Kidney (tissue), 14 donors: Measurements from ENCODE around the gene TCF19. TPM values are rescaled to one million over a fixed set of nuclear protein-coding genes. Genes with fewer than 3 reads are reported as not detected.
A peak's percentile ranks its signal among the peaks of the same experiment; 100 is the strongest.

ENCODE experiments used
- DNase-seq, 5 donors: peaks; one replicate each; pipeline ENCODE4 v3.0.0-alpha.2; 2013 to 2020
- FAIRE-seq: peaks from 2 replicates; lab custom pipeline; 2012; peaks lifted over from hg19 to GRCh38; lab: Jason Lieb, UNC
- H3K27ac ChIP-seq, 2 donors: one replicate each; pipeline ENCODE4 v1.7.0; 2013; ENCODE audit warnings: low read depth in 2 of 2, low read length in 2 of 2, inconsistent platforms in 1 of 2
- H3K27me3 ChIP-seq: one replicate; pipeline ENCODE4 v1.7.1; 2013; ENCODE audit warnings: low read length, inconsistent platforms; ENCODE audit not compliant: control insufficient read depth, insufficient read depth
- H3K36me3 ChIP-seq, 3 donors: one replicate each; pipeline versions ENCODE4 v1.7.0 to v1.7.1; 2013; ENCODE audit warnings: low read length in 3 of 3, control low read depth in 1 of 3, inconsistent platforms in 1 of 3; ENCODE audit not compliant: insufficient read depth in 3 of 3, control insufficient read depth in 2 of 3
- H3K4me1 ChIP-seq, 3 donors: one replicate each; pipeline versions ENCODE4 v1.7.0 to v1.7.1; 2013; ENCODE audit warnings: low read length in 3 of 3, inconsistent platforms in 1 of 3, low read depth in 1 of 3; ENCODE audit not compliant: control insufficient read depth in 2 of 3, insufficient read depth in 2 of 3
- H3K4me3 ChIP-seq, 3 donors: one replicate each; pipeline versions ENCODE4 v1.7.0 to v1.8.1; 2013; ENCODE audit warnings: low read length in 3 of 3, control low read depth in 1 of 3, inconsistent platforms in 1 of 3
- H3K9ac ChIP-seq, 3 donors: one replicate each; pipeline versions ENCODE4 v1.7.0 to v1.7.1; 2013; ENCODE audit warnings: low read length in 3 of 3, control low read depth in 1 of 3, inconsistent platforms in 1 of 3
- H3K9me3 ChIP-seq, 3 donors: one replicate each; pipeline versions ENCODE4 v1.7.0 to v1.7.1; 2013; ENCODE audit warnings: low read length in 3 of 3, control low read depth in 1 of 3, inconsistent platforms in 1 of 3; ENCODE audit not compliant: control insufficient read depth in 2 of 3, insufficient read depth in 1 of 3
- CTCF ChIP-seq: IDR thresholded peaks from 3 replicates; pipeline ENCODE4 v1.5.1; 2012; ENCODE audit warnings: mild to moderate bottlenecking, moderate library complexity, borderline replicate concordance; ENCODE audit not compliant: insufficient read depth; ENCODE audit errors: extremely low read depth
- intact Hi-C: fragments of 100-400 bp; cut with DNase I; formaldehyde crosslinking; loops from one replicate; pipeline ENCODE4 v1.11.1; 2022
- polyA plus RNA-seq: library from polyadenylated mRNA; stranded (reverse); fragments of 350-450 nt; fragmentation: Illumina TruSeq; extraction: RNeasy Lipid Tissue Mini Kit (QIAGEN cat#74804); gene quantifications from one replicate; pipeline ENCODE4 v1.2.3, GENCODE V29; 2014; ENCODE audit warnings: low read depth, low replicate concordance; ENCODE audit not compliant: insufficient read depth
- total RNA-seq: library from RNA; stranded (reverse); fragmentation: NEBNext Ultra II Directional; extraction: Animal tissue kit (Norgen Biotek cat#: 25700); gene quantifications from one replicate; pipeline ENCODE4 v1.2.1, GENCODE V29; 2021
- donor health status: control.
- donor health status: control.
- donor health status: control.
- donor health status: control.
- donor health status: control.
- donor health status: DM: yes; HTN: yes; CAD: no.
- donor health status: Normal renal cell carcinoma (clear cell type).

The TCF19 gene
- total and polyA plus RNA-seq, 2 donors from 2014 or later: 5.1 to 7.1 TPM

- Histone ChIP-seq H3K4me3 (peak overlapping the region in 1 of 3 donors; percentile 9), H3K27me3 (no peaks in the 10 kb centered on the region), H3K9me3 (no peaks in the 10 kb centered on the region), H3K9ac (no peak overlapping the region), H3K4me1 (peaks cover 0 to 21% (median 0%) of the 10 kb centered on the region in 3 donors), H3K36me3 (peaks cover 0 to 4% (median 0%) of the 10 kb centered on the region in 3 donors), H3K27ac (peak overlapping the region in 1 of 2 donors; percentile 30)
- intact Hi-C loops: no loop called here
- FAIRE-seq: no peak
- DNase-seq: no peak
- no peak for TF ChIP-seq CTCF
Measured at GRCh38 chr6:31178143-31179041, 20.0 kb downstream of the TCF19 start.

GRCh38 chr6:31179042-31179386 lies 20.6 kb downstream of the TCF19 start:
- Histone ChIP-seq H3K27ac (peak overlapping the region in 1 of 2 donors; percentile 24), H3K9ac (no peak overlapping the region), H3K27me3 (no peaks in the 10 kb centered on the region), H3K36me3 (peaks cover 0 to 4% (median 0%) of the 10 kb centered on the region in 3 donors), H3K9me3 (no peaks in the 10 kb centered on the region), H3K4me1 (peaks cover 0 to 21% (median 0%) of the 10 kb centered on the region in 3 donors), H3K4me3 (no peak overlapping the region)
- DNase-seq (no peak), FAIRE-seq (no peak)
- intact Hi-C loops: no loop called here
- no peak for TF ChIP-seq CTCF

- no peak for TF ChIP-seq CTCF
- intact Hi-C loops: no loop called here
- Histone ChIP-seq H3K9ac (no peak overlapping the region), H3K27me3 (no peaks in the 10 kb centered on the region), H3K36me3 (peaks cover 0 to 4% (median 0%) of the 10 kb centered on the region in 3 donors), H3K9me3 (no peaks in the 10 kb centered on the region), H3K27ac (peak overlapping the region in 1 of 2 donors; percentile 53), H3K4me3 (peak overlapping the region in 2 of 3 donors; percentile 29 to 54), H3K4me1 (peaks cover 0 to 21% (median 0%) of the 10 kb centered on the region in 3 donors)
- FAIRE-seq (no peak), DNase-seq (no peak)
Measured at GRCh38 chr6:31179896-31180295, 21.5 kb downstream of the TCF19 start.
